Activated gamma-delta T cell (primary cell): ENCODE data around the gene TADA3.

Experiments used
- DNase-seq: peaks from one replicate; lab custom pipeline; 2025; lab: John Stamatoyannopoulos, UW

The TADA3 gene

DNA sequence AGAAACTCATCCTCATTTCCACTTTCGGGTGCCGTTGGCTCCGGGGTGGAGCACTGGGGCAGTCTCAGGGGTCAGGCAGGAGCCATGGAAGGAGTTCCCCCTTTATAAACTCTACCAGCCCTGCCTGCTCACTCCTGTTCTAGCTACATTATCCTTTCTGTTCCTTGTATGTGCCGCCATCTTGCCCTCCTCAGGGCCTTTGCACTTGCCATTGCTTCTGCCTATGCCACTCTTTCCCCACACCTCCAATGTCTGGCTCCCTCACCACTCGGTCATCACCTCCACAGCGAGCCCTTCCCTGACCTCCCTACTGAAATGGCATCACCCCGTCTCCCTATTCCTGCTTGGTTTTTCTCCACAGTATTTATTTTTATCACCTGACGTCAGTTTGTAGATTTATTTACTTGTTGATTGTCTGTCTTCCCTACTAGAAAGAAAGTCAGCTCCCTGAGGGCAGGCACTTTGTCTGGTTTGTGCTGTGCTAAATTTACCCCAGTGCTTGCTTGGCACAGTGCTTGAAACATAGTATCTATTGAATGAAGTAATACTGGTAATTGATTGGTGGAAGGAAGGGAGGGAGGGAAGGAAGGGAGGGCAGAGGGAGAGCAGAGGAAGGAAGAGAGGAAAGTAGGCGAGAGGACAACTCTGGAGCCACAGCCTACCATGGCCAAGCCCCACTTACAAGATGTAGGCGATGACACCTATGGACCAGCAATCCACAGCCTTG is 31.3 kb downstream of the TADA3 start:
- no peak for DNase-seq

DNA sequence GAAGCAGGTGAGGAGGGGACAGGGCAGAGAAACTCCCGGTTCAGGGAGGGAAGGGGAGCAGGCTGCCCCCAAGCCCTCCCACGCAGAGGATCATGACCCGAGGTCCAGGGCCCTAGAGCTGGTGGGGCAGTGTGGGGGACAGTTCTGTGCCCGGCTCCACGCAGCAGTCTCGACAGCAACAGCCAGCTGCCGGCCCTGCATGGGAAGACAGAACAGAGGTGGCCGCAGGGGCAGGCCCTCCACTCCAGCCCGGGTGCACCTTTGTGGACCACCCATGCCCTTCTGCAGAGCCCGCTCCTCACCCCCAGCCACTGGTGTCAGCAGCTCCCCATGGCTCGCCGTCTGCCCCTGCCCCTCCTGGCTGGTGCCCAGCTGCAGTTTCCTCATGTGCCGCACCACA is 34.8 kb downstream of the TADA3 start:
- DNase-seq = no peak

DNA sequence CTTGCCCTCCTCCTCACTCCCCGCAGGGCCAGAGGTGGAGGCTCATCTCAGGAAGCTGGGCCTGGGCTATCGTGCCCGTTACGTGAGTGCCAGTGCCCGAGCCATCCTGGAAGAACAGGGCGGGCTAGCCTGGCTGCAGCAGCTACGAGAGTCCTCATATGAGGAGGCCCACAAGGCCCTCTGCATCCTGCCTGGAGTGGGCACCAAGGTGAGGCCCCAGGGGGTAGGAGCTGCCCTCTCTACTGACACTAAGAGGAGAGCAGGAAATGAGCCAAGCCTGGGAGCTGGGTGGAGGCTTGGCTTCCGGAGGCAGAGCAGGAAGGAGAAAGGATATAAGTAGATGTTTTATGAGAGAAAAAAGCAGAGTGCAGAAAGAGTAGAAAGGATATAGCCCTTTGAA is 37.6 kb downstream of the TADA3 start:
- DNase-seq = no peak

DNA sequence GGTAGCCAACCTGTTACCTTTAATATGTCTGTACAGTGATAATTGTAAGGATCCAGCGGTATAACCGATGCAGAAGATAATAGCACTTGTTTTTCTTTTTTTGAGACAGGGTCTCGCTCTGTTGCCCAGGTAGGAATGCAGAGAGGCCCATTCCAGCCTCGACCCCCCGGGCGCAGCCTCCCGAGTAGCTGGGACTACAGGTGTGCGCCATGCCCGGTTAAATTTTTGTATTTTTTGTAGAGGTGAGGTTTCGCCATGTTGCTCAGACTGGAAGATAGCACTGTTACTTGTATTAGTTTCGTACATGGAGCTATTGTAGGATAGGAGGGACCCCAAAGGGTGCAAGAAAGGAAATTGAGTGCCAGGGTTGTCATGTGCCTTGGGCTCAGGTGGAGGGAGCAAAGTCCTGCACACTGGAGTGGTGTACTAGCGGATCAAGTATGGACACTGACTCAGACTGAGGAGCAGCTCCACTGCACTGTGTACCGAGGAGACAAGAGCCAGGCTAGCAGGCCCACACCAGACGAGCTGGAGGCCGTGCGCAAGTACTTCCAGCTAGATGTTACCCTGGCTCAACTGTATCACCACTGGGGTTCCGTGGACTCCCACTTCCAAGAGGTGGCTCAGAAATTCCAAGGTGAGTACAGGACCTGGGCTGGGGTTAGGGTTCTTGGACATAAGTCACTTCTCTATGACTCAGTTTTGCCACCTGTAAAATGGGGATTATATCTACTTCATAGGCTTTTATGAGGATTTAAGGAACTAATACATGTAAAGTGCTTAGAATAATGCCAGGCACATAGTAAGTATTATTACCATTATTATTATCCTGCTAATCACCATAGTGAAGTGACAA is 41.5 kb downstream of the TADA3 start:
- no peak for DNase-seq

DNA sequence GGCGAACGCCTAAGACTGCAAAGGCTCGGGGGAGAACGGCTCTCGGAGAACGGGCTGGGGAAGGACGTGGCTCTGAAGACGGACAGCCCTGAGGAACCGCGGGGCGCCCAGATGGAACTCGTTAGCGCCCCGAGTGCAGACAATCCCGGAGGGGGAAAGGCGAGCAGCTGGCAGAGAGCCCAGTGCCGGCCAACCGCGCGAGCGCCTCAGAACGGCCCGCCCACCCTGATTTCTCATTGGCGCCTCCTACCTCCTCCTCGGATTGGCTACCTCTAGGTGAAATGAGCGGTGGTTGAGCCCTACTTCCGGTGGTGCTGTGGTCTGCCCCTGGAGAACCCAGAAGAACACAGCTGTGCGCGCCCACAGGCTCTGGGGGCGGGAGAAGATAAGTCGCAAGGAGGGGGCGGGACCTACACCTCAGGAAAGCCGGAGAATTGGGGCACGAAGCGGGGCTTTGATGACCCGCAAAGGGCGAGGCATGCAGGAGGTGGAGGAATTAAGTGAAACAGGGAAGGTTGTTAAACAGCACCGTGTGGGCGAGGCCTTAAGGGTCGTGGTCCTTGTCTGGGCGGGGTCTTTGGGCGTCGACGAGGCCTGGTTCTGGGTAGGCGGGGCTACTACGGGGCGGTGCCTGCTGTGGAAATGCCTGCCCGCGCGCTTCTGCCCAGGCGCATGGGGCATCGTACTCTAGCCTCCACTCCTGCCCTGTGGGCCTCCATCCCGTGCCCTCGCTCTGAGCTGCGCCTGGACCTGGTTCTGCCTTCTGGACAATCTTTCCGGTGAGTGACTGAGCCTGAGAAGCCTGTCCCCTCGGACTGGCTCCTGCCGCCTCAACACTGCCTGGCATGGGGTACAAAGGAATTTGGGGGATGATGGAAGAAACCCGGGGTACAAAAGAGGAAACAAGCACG is 42.4 kb downstream of the TADA3 start, which contains the start of gene OGG1:
TSS of gene OGG1 (plus strand) at position 308 of the 911 bp plus-strand sequence. CDS start at position 643, 335 bp downstream.
- DNase-seq = peak; percentile 72

DNA sequence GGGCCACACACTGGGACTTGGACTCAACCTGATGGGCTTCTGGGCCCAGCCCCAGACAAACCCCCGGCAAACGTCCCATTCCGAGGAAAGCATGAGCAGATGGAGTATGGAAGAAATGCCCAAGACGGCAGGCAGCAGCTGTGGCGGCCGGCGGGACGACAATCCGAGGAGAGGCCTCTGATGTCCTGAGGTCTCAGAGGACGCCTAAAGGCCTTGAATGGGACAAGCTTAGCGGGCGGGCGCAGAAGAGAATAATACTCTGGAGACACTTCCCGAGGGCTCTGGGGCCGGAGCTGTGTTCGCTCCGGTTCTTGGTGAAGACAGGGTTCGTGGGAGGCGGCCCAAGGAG is 43.0 kb downstream of the TADA3 start:
- no peak for DNase-seq

DNA sequence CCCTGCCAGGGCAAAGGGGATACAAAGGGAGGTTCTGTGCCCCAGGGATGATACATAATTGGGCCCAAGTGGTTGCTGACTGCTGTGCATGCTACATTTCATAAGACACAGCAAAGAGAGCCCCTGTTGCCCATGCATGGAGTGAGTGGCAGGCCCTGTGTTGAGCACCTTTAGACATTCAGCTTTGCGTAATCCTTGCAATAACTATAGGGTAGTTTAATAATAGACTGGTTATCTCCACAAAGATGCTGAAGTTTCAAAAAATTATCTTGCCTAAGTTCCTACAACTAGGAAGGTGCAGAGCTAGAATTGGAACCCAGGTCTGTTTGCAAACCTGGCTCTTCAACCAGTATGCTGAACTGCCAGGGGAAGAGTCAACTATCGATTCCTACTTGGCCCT is 44.2 kb downstream of the TADA3 start:
- DNase-seq = no peak

DNA sequence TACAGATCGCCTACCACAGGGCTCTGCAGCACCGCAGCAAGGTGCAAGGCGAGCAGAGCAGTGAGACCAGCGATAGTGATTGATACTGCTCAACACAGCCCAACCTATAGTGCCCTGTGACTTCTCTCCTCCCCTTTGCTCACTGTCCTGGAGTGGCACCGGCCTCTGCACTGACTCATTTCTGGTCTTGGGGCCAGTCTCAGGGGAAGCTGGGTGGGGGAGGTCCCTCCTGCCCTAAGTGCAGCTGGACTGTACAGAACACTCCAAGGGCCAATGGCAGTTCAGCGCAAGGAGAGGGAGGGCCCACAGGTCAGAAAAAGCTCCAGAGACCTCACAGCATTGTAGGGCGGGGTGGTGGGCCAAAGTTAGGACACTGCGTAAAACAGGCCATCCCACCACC is 45.0 kb downstream of the TADA3 start:
- no peak for DNase-seq

DNA sequence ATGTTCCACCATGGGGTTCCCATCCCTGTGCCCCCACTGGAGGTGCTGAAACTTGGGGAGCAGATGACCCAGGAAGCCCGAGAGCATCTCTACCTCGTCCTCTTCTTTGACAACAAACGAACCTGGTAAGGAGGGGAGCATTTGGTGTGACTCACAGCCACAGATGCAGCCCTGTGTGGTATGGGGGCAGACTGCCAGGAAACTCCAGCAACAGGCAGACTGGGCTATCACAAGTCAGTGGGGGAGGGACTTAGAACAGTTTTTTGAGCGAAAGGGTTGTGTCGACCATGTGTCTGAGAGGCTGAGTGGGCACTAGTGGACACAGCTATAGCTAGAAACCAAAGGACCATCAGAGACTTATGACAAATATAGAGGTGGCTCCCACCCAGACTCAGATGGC is 45.9 kb downstream of the TADA3 start:
- no peak for DNase-seq

DNA sequence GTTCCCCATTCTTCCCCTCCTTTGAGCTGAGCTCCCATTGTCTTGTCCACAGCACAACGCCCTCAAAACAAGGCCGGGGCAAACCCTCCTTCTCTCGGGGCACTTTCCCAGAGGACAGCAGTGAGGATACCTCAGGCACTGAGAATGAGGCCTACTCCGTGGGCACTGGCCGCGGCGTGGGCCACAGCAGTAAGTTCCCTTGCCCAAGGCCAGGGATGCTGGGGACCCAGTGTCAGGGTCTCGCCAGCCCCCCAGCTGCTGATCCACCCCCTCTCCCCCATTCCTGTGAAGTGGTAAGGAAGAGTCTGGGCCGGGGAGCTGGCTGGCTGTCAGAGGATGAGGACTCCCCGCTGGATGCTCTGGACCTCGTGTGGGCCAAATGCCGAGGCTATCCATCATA is 46.8 kb downstream of the TADA3 start:
- no peak for DNase-seq

DNA sequence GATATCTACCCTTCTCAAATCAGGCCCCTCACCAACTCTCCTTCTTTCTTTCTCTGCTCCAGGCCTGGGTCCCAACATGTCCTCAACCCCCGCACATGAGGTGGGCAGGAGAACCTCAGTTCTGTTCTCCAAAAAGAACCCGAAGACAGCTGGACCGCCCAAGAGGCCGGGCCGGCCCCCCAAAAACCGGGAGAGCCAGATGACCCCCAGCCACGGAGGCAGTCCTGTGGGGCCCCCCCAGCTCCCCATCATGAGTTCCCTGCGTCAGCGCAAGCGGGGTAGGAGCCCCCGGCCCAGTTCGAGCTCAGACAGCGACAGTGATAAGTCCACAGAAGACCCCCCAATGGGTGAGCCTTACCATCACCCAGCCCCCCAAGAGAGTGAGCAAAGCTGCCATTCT is 48.1 kb downstream of the TADA3 start:
- no peak for DNase-seq

DNA sequence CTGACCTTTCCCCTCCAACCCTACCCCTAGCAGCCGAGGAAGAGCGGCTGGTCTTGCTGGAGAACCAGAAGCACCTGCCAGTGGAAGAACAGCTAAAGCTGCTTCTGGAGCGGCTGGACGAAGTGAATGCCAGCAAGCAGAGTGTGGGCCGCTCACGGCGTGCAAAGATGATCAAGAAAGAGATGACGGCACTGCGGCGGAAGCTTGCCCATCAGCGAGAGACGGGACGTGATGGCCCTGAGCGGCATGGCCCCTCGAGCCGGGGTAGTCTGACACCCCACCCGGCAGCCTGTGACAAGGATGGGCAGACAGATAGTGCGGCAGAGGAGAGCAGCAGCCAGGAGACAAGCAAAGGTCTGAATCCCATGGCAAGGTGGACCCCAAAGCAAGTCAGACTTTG is 48.7 kb downstream of the TADA3 start:
- DNase-seq = no peak

DNA sequence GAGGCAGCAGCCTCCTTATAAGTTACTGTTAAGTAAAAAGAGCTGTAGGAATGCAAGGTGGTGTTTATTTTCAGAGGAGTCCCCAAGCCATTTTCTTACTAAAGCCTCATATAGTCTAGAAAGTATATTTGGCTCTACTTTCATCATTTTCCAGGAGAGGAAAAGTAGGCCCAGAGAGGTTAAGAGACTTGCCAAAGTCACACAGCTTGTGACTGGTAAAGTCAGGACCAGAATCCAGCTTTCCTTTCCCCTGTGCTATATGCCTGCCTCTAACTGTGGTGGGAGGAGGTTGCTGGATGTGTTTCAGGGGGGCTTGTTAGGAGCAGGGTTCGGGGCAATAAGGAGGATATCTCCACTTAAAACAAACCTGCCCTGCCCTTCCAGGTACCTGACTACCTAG is 49.7 kb downstream of the TADA3 start:
- no peak for DNase-seq

DNA sequence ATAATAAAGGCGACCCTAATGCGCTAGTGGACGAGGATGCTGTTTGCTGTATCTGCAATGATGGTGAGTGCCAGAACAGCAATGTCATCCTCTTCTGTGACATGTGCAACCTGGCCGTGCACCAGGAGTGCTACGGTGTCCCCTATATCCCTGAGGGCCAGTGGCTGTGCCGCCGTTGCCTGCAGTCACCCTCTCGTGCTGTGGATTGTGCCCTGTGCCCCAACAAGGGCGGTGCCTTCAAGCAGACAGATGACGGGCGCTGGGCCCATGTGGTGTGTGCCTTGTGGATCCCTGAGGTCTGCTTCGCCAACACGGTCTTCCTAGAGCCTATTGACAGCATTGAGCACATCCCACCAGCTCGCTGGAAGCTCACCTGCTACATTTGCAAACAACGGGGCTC is 53.1 kb downstream of the TADA3 start:
- no peak for DNase-seq

DNA sequence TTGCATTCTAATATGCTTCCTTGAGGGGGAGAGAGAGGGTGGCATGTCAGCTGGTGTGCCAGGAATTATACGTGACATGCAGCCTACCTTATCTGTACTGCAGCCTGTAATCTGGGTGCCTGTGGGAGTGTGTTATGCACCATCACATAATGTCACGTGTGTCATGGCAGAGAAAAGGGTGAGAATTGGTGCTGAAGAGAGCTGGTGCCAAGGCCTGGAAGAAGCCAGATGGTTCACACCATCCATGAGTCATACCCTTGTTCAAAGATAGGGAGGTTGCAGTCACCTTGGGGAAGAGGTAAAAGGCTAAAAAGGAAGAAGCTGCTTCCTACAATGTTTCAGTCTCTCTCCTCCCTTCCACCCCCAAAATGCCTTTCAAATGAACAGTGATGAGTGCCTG is 55.4 kb downstream of the TADA3 start:
- DNase-seq = no peak

DNA sequence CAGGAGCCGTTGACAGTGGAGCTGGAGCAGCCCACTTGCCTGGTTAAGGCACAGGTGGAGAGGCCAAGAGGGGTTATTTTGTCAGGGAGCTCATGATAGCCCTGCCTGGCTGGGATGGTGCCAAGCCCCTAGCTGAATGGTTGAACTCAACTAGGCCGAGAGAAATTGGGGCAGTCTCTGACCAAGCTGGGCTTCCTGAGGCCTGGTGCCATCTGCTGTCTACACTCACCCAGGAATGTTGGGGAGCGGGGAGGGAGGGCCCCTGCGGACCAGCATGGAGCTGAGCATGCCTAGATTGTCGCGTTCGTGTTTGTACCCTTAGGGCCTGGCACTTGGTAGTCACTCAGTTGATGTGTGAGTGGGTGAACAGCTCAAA is 59.5 kb downstream of the TADA3 start:
- no peak for DNase-seq

DNA sequence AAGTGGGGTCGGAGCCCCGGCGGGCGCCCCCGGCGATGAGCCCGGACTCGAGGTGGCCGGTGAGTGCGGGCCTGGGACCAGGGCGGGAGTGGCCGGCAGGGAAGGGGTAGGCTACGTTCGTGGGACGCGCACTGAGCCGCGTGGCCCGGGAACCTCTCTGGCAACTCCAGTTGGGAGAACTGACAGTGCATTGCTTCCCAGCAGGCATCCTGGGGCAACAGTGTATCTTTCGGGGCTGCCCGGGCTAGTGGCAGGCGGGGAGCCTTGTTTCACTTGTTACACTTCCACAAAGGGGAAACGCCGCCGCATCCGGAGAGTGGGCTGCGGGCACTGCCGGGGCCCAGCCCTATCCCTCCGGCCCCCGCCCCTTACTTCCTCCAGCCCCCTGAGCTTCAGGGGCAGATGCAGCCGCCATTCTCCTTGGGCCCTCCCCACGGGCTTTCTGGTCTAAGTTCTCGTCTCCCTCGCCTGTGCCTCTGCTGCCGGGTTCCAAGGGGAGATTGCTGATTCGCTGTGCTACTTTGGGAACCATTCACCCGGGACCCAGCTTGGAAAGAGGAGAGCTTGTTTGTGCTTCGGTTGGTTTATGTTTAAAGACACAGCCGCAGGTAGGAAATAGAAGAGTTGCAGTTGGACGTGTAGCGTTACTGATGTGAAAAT is 60.1 kb downstream of the TADA3 start:
- peak; percentile 49 for DNase-seq

DNA sequence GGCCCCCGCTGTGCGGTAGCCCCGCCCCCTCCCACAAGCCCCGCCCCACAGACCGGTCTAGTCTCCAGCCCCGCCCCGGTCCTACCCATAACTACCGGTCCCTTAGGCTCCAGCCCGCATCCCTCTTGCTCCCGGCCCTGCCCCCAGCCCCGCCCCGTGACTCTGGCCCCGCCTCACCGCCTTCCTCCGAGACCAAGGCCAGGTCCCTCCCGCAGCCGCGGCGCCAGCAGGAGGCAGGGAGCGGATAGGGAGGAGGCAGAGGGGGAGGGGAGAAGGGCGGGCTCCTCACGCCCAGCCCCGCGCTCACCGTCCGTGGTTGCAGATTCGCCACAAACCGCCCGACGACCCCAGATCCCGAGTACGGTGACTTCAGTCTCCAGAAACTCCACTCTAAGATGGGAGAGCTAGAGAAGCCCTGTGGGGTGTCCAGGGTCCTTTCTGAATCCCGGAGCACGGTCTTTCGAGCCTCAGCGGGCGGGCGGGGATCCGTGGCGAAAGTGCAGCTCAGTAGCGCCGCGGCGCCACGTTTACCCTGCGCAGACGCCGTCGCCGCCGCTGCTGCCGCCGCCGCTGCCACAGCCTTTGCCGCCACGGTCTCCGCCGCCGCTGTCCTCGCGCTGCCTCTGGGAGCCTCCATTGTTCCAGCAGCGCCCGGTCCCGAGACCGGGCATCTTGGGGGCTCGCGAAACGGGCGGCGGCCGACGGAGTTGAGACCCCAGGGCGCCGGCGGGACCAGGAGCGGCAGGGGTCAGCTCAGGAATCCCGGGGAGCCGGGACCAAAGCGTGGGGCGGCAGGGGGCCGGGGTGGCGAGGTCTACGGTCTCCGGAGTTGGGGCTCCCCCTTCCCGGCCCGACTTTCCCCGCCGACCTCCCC is 60.8 kb downstream of the TADA3 start, which contains the start of gene BRPF1:
TSS of gene BRPF1 (plus strand) at position 530 of the 874 bp plus-strand sequence. CDS start 2,406 bp downstream, outside the sequence.
- peak; percentile 100 for DNase-seq

DNA sequence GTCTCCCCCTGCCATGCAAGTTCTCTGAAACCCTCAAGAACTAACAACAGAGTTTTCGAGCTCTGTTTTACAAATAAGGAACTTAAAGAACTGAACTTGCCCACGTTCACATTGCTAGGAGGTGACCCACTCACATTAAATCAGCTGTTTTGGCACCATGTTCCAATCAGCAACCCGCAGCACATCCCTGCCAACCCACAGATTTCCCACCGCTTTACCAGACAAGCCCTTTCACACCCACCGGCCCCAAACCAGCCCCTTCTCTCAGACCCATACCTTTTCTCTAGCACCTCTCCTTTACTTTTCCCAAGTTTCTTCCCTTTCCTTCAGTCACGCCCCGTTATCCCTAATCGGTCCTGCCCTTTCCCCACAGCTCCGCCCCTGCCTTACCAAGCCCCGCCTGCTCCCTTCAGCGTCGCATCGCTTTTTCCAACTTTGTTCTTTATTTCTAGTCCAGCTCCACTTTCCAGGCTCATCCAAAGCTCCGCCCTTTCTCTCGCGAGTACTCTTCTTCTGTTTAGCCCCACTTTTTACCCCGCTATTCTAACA is 61.5 kb downstream of the TADA3 start:
- no peak for DNase-seq
